SK-N-MC (cell line): ENCODE measurements around the gene RRM2.

ENCODE experiments used
- DNase-seq: peaks from one replicate; pipeline ENCODE4 v3.0.0-alpha.2; 2011; ENCODE audit warnings: low read depth, low spot score
- H3K27ac ChIP-seq: fragments of 200-600 bp; sonication (generic); 2 replicates; pipeline ENCODE4 v1.5.1; 2016; ENCODE audit warnings: mixed run types
- H3K36me3 ChIP-seq: fragments of 200-600 bp; sonication (generic); 2 replicates; pipeline ENCODE4 v1.6.1; 2017; ENCODE audit warnings: antibody characterized with exemption, low read length, mixed read lengths; ENCODE audit not compliant: insufficient read depth
- H3K4me3 ChIP-seq: fragments of 200-600 bp; sonication (generic); 2 replicates; pipeline ENCODE4 v1.5.1; 2016
- H3K9ac ChIP-seq: fragments of 200-600 bp; sonication (generic); 2 replicates; pipeline ENCODE4 v1.8.0; 2017; ENCODE audit warnings: mixed run types, mixed read lengths; ENCODE audit not compliant: insufficient read length
- H3K9me3 ChIP-seq: fragments of 200-600 bp; sonication (generic); 2 replicates; pipeline ENCODE4 v1.6.1; 2017; ENCODE audit warnings: low read depth, mild to moderate bottlenecking, antibody characterized with exemption, low read length, moderate library complexity, mixed read lengths
- EZH2 ChIP-seq: fragments of 200-600 bp; sonication (generic); IDR thresholded peaks from one replicate; pipeline ENCODE4 v1.6.1; 2017; ENCODE audit warnings: antibody characterized with exemption
- FOXP2 ChIP-seq: optimal IDR thresholded peaks from 2 replicates; pipeline ENCODE3; 2011; ENCODE audit warnings: mild to moderate bottlenecking, moderate library complexity; ENCODE audit not compliant: insufficient read depth; ENCODE audit errors: extremely low read length, control extremely low read depth
- POLR2AphosphoS5 ChIP-seq: IDR thresholded peaks from 2 replicates; pipeline ENCODE4 v1.6.1; 2012; ENCODE audit warnings: mild to moderate bottlenecking, low read depth, low read length, borderline replicate concordance

Gene RRM2

DNA sequence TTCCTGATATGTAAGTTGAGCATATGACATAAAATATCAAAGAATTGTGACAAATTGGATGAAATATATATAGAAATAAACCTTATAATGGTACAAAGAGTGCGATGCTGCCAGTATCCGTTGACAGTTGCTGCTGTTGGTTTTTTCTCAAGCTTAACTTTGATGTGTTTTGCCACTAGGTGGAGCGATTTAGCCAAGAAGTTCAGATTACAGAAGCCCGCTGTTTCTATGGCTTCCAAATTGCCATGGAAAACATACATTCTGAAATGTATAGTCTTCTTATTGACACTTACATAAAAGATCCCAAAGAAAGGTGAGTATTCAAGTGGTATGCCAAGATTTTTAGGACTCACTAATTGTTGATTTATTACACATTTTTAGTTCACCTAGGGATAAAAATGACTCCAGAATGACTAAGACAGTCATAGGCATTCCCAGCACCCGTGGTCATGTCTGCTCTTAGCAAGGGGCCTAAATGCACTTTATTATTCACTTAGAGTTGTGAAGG is 2.1 kb downstream of the RRM2 start:
- TF ChIP-seq EZH2 (no peak), FOXP2 (no peak), POLR2AphosphoS5 (no peak)
- DNase-seq, result no peak
- peak overlapping the region; percentile 93 for H3K4me3 ChIP-seq
- peak overlapping the region; percentile 95 for H3K9ac ChIP-seq
- no peak overlapping the region for H3K27ac ChIP-seq
- H3K36me3 ChIP-seq, result peaks cover 65% of the 10 kb centered on the region
- H3K9me3 ChIP-seq, result no peaks in the 10 kb centered on the region

DNA sequence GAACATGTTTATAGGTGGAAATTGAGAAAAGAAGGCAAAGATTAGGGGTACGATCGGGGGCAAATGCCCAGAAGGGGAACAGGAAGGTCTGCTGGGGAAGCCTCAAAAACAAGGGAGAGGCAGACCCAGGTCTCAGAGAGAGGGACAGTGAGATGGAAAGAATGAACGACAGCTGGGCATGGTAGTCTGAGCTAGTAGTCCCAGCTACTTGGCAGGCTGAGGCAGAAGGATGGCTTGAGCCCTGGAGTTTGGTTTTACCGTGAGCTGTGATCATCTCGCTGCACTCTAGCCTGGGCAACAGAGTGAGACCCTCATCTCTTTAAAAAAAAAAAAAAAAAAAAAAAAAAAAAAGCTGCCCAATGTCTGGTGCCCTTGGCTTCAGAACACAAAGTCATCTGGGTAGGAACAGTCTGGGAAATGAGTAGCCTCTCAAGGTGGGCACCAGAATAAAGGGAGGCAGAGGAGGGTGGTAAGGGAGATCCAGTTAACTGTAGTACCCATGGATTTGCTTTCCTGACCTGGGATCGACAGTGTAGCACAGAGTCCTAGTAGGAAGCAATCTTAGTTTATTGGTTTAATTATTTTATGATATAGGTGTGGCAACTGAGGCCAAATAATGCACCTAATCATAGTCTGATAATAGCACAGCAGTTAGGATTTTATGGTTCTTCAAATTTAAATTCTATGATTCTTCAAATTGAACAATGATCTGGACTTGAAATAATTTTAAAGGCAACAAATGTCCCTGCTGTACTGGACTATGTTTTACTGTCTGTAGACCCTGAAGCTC is 3.5 kb downstream of the RRM2 start:
- no peak for DNase-seq
- TF ChIP-seq EZH2 (no peak), POLR2AphosphoS5 (no peak), FOXP2 (no peak)
- H3K9me3 ChIP-seq, result no peaks in the 10 kb centered on the region
- peak overlapping the region; percentile 46 for H3K9ac ChIP-seq
- no peak overlapping the region for H3K4me3 ChIP-seq
- H3K36me3 ChIP-seq, result peaks cover 79% of the 10 kb centered on the region
- H3K27ac ChIP-seq, result 0 out of 2 replicates have a peak overlapping the region, but pooled peaks have one; percentile 10

DNA sequence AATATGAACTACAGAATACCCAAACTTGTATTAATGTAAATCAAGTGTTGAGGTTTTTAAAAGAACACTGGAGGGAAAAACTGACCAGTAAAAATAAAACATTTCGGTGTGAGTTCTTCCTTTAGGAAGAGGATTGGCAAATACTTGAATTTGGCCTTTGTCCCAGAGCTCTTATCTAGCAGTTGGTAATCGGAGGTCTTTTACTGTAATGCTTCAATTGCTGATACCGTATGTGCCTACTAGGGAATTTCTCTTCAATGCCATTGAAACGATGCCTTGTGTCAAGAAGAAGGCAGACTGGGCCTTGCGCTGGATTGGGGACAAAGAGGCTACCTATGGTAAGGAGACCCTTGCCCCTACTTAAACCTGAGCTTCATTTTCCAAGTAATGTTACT is 4.1 kb downstream of the RRM2 start:
- DNase-seq, result no peak
- Histone ChIP-seq H3K36me3 (peaks cover 85% of the 10 kb centered on the region), H3K27ac (0 out of 2 replicates have a peak overlapping the region, but pooled peaks have one; percentile 10), H3K4me3 (no peak overlapping the region), H3K9me3 (no peaks in the 10 kb centered on the region), H3K9ac (peak overlapping the region; percentile 43)
- TF ChIP-seq EZH2, result no peak
- no peak; the same call in 1 of the 2 replicates for TF ChIP-seq POLR2AphosphoS5
- no peak for TF ChIP-seq FOXP2

DNA sequence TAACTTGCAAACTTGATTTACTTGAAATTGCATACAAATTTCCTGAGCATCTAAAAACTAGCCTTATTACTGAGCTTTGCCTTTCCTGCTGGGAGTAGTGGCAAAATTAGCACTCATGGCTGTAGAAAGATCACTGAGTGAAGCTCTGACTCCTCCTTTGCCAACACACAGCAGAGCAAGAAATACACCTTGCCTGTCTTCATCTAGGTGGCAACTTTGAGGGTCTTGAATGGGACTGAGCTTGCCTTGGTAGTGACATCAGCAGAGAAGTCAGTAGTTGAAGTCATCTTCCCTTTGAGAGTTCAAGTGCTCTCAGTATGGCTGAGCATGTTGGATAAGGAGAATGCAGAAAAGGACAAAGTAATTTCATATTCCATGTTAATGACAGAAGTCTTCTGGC is 5.9 kb downstream of the RRM2 start:
- Histone ChIP-seq H3K4me3 (no peak overlapping the region), H3K36me3 (peaks cover 100% of the 10 kb centered on the region), H3K9ac (no peak overlapping the region), H3K27ac (no peak overlapping the region), H3K9me3 (no peaks in the 10 kb centered on the region)
- no peak for TF ChIP-seq POLR2AphosphoS5
- no peak for TF ChIP-seq EZH2
- TF ChIP-seq FOXP2, result no peak
- DNase-seq, result no peak

DNA sequence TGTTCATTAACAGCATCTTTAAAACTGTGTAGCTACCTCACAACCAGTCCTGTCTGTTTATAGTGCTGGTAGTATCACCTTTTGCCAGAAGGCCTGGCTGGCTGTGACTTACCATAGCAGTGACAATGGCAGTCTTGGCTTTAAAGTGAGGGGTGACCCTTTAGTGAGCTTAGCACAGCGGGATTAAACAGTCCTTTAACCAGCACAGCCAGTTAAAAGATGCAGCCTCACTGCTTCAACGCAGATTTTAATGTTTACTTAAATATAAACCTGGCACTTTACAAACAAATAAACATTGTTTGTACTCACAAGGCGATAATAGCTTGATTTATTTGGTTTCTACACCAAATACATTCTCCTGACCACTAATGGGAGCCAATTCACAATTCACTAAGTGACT is 7.0 kb downstream of the RRM2 start:
- H3K36me3 ChIP-seq, result peaks cover 90% of the 10 kb centered on the region
- H3K27ac ChIP-seq, result no peak overlapping the region
- H3K9me3 ChIP-seq, result no peaks in the 10 kb centered on the region
- no peak overlapping the region for H3K4me3 ChIP-seq
- TF ChIP-seq EZH2 (no peak), FOXP2 (no peak), POLR2AphosphoS5 (no peak)
- DNase-seq, result no peak
- H3K9ac ChIP-seq, result no peak overlapping the region

DNA sequence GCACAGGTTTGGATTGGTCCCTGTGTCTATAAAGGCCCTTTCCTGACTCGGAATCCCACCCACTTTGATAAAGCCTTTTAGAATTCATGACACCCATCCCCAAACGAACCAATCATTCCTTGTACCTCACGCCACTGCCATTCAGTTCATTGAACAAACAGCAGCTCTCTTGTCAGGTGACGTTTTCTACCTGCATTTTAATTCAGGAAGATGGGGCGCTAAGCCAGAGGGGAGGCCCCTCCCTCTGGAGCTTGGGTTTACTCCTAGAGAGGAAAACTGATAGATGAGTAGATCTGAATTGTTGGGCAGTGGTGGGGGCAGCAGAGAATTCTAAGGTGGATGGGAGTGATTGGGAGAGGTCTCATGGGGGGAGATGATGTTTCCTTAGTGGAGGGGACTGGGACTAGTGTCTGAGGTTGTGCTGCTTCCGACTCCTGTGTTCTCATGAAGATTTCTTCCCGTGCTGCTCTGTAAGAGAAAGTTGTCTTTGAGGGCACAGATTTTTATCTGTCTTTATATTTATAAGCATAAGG is 9.6 kb downstream of the RRM2 start:
- H3K27ac ChIP-seq, result no peak overlapping the region
- no peaks in the 10 kb centered on the region for H3K9me3 ChIP-seq
- no peak overlapping the region for H3K4me3 ChIP-seq
- H3K9ac ChIP-seq, result no peak overlapping the region
- peaks cover 64% of the 10 kb centered on the region for H3K36me3 ChIP-seq
- DNase-seq, result no peak
- TF ChIP-seq POLR2AphosphoS5 (no peak), EZH2 (no peak), FOXP2 (no peak)

DNA sequence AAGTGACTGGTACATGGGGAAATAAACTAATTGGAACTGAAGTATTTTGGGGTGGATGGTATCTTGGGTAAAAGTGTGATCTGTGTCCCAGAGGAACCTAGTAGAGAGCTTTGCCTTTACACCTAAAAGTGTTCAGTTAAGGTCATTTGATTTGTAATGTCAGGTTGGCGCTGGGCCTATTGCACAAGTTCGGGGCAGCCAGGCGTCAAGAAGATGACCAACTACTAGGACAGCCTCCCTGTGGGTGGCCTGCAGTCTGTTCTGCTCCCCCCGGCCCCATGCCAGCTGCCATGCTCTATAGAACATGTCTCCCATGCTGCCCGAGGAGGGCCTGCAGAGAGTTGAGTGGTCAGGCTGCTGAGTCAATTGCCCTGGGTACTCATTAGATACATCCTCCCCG is 10.1 kb downstream of the RRM2 start:
- Histone ChIP-seq H3K9ac (no peak overlapping the region), H3K9me3 (no peaks in the 10 kb centered on the region), H3K4me3 (no peak overlapping the region), H3K27ac (peak overlapping the region; percentile 54; the same call in 1 of the 2 replicates), H3K36me3 (peaks cover 59% of the 10 kb centered on the region)
- DNase-seq, result no peak
- no peak for TF ChIP-seq FOXP2
- TF ChIP-seq POLR2AphosphoS5, result no peak
- TF ChIP-seq EZH2, result no peak

DNA sequence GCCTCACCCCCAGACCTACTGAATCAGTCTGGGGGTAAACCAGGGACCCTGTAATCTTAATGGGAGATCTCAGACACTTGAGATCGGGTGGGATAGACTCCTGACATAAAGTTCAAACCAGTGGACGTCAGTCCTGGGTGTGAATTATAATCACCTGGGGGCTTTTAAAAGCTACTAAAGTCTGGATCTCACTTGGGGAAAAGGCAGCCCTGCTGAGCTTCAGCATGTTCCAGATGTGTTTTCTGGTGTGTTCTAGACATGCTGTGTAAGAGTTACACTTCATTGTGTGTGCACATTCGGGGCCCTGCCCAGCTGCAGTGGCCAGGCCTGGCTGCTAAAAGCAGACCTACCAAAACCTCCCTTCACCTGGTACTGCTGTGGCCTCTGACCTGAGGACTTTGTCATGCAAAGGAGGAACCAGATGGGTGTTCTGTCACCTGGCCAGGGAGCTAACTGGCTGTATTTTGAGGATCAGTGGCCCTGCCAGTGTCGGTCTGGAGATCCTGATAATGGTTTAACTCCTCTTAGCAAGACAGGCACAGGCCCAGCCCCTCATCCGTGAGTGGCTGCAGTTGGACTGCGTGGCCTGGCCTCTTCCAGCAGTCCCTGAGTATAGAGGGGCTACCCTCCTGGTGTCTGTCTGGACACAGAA is 10.6 kb downstream of the RRM2 start:
- Histone ChIP-seq H3K9me3 (no peaks in the 10 kb centered on the region), H3K4me3 (no peak overlapping the region), H3K9ac (no peak overlapping the region), H3K36me3 (peaks cover 54% of the 10 kb centered on the region), H3K27ac (peak overlapping the region; percentile 54)
- DNase-seq, result no peak
- TF ChIP-seq EZH2, result no peak
- TF ChIP-seq POLR2AphosphoS5, result peak; percentile 23
- TF ChIP-seq FOXP2, result no peak
